Stimulated activated CD4-positive, alpha-beta T cell treated with anti-CD3 and anti-CD28 coated beads, Interleukin-12 subunit alpha, Interleukin-12 subunit beta, amount 100 ng/mL, for 48 hours (primary cell): ENCODE measurements around the gene SYTL2.

Source experiments
- DNase-seq, 3 donors: peaks; one replicate each; pipeline ENCODE4 v3.0.0-alpha.2; 2020; ENCODE audit warnings: low read depth in 2 of 3, low spot score in 1 of 3

Gene SYTL2

DNA sequence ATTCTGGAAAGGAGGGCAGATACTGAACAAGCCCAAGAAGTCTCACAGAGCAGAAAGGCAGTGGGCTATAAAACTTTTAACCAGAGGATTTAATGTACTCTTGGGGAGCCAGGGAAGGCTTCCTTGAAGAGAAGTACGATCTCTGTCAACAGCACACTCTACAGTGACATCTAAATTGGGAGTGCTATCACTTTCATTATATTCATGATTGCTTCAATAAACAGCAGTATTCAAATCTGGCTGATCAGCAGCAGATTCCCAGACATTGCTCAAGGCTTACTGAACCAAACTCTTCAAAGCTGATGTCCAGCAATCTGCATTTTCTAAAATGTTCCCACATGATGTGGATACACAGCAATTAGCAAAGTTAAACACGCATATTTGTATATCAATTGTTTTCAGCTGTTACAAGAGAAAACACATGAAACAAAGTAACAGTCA is 44.2 kb downstream of the SYTL2 start:
- no peak for DNase-seq

GRCh38 chr11:85764796-85765195 is 46.1 kb downstream of the SYTL2 start:
- no peak for DNase-seq

DNA sequence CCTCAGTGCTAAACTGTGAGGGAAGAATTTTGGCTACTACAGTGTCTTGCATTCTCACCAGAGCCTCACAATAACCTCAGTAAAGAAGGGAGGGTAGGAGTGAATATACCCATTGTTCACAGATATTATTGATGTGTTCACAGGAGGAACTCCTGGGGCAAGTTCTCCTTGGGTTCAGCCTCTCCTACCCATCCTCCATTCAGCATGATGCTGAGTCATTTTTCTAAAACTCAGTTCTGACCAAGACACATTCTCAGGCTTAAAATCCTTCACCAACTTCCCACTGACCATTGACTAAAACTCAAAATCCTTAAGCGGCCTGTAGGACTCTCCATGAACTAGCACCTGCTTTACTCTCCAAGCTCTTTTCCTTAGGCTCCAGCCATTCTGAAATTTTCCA is 48.7 kb downstream of the SYTL2 start:
- DNase-seq: no peak

- DNase-seq: no peak
Measured at GRCh38 chr11:85759915-85760314, 51.0 kb downstream of the SYTL2 start.

DNA sequence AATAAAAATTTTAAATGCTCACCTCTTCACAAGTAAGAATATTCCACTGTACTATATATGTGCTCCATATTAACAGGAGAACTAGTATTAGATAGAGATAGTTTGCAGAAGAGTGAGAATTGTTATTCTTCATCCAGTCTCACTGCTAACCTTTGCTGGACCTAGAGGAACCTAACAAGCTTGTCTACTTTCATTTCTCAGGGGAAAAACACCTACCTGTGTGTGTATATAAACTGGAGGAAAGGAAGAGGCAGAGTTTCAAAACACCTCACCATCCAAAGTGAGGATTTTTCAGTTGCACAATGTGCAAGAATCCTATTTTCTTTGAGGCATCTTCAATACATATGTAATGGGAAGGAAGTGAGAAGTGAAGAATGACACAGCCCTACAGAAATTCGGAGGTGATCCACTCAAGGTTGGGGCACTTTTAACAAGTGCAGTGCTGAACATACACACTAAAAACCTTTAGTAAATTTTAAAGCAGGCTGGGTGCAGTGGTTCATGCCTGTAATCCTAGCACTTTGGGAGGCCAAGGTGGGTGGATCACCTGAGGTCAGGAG is 52.4 kb downstream of the SYTL2 start:
- no peak for DNase-seq

DNA sequence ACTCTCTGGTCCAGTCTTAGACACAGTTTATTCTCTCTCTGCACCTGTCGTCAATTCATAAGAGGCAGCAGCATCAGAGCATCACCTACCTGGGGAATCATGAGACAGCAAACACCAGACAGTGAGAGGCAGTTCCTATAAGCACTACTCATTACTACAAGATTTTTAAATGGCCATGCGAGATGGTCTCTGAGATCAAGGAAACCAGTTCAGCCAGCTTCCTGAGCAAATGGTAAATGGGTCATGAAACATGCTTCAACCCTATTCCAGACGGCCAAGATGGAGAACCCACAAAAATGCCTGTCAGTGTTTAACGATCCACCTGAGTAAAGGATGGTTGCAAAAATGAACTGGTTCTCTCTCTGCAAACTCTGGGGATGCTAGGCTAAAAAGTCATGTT is 52.9 kb downstream of the SYTL2 start:
- no peak for DNase-seq

GRCh38 chr11:85756401-85757200 is 54.3 kb downstream of the SYTL2 start:
- no peak for DNase-seq

DNA sequence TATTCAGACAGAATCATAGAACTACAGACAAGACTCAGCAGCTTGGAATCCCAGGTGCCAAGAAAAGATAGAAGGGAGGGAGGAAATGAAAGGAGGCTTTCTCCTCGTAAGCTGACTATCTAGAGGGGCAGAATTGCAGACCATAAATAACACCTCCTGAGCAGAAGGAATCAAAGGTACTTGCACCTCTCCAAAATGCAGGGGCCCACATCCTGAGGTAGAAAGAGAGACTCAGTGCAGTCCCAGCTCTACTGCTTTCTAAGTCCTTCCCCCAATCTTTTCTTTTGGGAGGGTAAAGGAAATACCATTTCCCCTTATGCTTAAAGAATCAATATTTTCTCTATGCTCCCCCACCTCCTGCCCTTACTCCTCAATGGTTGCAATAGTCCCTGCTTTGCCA is 55.2 kb downstream of the SYTL2 start:
- DNase-seq: no peak

- DNase-seq: no peak
Measured at GRCh38 chr11:85755285-85755684, 55.7 kb downstream of the SYTL2 start.

- peak; percentile 74 to 82 (median 81) for DNase-seq
Measured at GRCh38 chr11:85752890-85753581, 57.9 kb downstream of the SYTL2 start.

DNA sequence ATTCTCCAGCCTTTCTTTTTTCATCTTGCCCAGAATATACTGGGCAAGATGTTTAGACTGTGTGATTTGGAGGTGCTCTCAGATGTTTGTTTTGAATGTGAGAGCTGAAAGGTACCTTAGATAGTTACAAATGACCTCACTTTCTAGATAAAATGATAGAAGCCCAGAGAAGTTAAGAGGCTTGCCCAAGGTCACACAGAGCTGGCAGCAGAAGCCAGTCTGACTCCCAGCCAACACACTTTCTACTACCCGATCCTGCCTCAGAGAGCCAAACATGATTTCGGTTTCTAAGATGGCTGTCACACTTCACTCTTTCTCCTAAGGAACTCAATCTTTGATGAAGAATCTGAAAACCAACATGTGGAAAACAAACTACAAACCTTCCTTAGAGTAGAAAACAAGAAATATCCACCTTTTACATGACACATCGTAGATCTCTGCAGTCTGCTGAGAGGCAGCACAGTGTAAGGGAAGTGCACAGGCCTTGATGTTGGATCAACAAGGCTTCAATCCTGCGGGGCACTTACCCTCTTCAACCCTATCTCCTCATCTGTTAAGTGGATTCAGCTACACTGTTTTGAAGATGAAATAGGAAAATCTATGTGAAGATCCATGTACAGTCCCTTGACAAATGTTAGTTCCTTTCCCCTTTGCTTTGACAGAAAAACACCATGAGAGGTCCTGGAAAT is 58.6 kb downstream of the SYTL2 start:
- DNase-seq: no peak

- no peak for DNase-seq
Measured at GRCh38 chr11:85751724-85752123, 59.2 kb downstream of the SYTL2 start.

GRCh38 chr11:85750646-85751045 is 60.3 kb downstream of the SYTL2 start:
- DNase-seq: no peak

DNA sequence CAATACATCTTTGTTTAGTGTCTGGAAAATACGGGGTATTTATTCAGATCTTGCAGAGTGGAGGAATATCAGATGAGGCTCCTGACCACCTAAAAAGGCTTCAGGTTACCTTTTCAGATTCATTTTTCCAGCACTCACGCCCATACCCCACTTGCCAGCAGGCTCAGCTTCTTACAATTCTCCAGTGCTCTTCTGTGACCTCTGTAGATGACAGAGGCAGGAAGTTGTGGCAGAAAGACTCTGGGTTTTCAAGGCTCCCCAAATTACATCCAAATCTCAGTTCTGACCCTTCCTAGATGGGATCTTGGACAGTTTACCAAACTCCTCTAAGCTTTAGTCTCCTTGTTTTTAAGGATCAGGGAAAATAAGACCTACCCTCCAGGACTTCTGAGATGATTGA is 61.1 kb downstream of the SYTL2 start:
- DNase-seq: no peak

GRCh38 chr11:85749287-85749834 is 61.6 kb downstream of the SYTL2 start:
- DNase-seq: no peak

- DNase-seq: no peak
Measured at GRCh38 chr11:85748455-85748891, 62.5 kb downstream of the SYTL2 start.

DNA sequence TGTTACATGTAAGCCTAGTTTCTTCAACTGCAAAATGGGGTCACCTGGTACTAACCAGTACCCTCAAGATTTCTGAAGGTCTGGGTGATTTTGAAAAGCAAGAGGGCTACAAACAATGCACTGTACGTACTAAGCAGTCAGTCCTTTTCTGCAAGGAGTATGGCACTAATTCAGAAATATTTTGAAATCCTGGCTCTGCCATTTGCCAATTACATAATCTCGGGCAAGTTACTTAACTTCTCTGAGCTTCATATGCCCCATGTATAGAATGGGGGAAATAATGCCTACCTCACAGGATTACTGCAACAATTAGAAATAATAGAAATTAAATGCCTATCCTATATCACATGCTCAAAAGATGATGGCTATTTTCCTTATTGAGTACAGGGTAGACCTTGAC is 64.3 kb downstream of the SYTL2 start:
- DNase-seq: no peak

- no peak for DNase-seq
Measured at GRCh38 chr11:85745626-85746025, 65.3 kb downstream of the SYTL2 start.

DNA sequence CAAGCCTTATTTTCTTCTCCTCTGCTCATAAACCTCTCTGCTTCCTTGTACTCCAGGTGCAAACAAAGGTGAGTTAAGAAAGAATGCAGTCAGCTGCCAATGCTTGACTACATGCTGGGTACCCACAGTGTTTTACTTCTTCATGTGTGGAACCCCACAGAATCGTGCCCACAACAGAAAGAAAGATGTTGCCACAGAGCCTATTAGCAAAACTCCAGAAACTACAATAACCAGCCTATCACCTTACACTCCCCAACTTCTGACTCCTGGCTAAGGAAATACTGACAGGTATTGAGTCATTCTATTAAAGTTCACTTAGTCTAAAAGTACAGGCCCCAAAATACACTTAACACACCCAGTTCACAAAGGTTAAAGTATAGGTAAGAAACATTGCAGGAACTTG is 68.1 kb downstream of the SYTL2 start:
- no peak for DNase-seq

- DNase-seq: no peak
Measured at GRCh38 chr11:85742348-85742747, 68.6 kb downstream of the SYTL2 start.
